Uterus (tissue), 2 donors: ENCODE measurements around the gene MARCHF9.

Experiments
- CTCF ChIP-seq, 4 experiments: fragments of 200-600 bp in 2 of 4; fragments of 450-650 bp in 2 of 4; sonication (generic) in 2 of 4; IDR thresholded peaks; one replicate each; pipeline ENCODE4 v1.5.1; 2016 to 2019; ENCODE audit warnings: antibody characterized with exemption in 4 of 4, mild to moderate bottlenecking in 2 of 4, moderate library complexity in 1 of 4
- POLR2A ChIP-seq, 2 donors: fragments of 450-650 bp; IDR thresholded peaks; one replicate each; pipeline ENCODE4 v1.6.1; 2016; ENCODE audit warnings: antibody characterized with exemption in 2 of 2, mild to moderate bottlenecking in 1 of 2, moderate library complexity in 1 of 2

- TF ChIP-seq POLR2A (IDR thresholded peaks at IDR 0.05) (no peak), CTCF (IDR thresholded peaks at IDR 0.05) (no peak)
These were observed 16.2 kb upstream of the MARCHF9 start, which contains the start of gene AGAP2 for GRCh38 chr12:57738661-57739237.
